H1 (cell line): ENCODE measurements around the gene ZDHHC24.

Experiments
- BCL11A ChIP-seq, 2 experiments: IDR thresholded peaks; one replicate each; pipeline ENCODE4 v1.6.1; 2011; ENCODE audit warnings: low read depth in 2 of 2, low read length in 2 of 2, mild to moderate bottlenecking in 2 of 2
- CBX5 ChIP-seq: fragments of 300-800, 300-1000 bp; sonication (generic); IDR thresholded peaks from 2 replicates; pipeline ENCODE4 v1.7.1; 2016; ENCODE audit warnings: antibody characterized with exemption, low read length, low read depth
- EP300 ChIP-seq, 2 experiments: IDR thresholded peaks; 1 replicate in 1 of 2; 2 replicates in 1 of 2; pipeline ENCODE4 v1.6.1; 2011 to 2012; ENCODE audit warnings: low read depth in 2 of 2, low read length in 2 of 2, mild to moderate bottlenecking in 2 of 2, borderline replicate concordance in 1 of 2, inconsistent platforms in 1 of 2, moderate library complexity in 1 of 2
- EZH2 ChIP-seq: fragments of 200-600 bp; sonication (generic); IDR thresholded peaks from 2 replicates; pipeline ENCODE4 v1.7.1; 2012; ENCODE audit warnings: low read depth, mild to moderate bottlenecking, moderate library complexity, low read length, inconsistent platforms; ENCODE audit not compliant: severe bottlenecking
- KDM5A ChIP-seq: fragments of 200-600 bp; IDR thresholded peaks from 2 replicates; pipeline ENCODE4 v1.7.1; 2012; ENCODE audit warnings: mild to moderate bottlenecking, low read length, inconsistent platforms, mixed read lengths
- POLR2A ChIP-seq, 2 experiments: IDR thresholded peaks; 1 replicate in 1 of 2; 2 replicates in 1 of 2; pipeline ENCODE4 v1.6.1; 2011; ENCODE audit warnings: low read depth in 2 of 2, low read length in 2 of 2, mild to moderate bottlenecking in 2 of 2; ENCODE audit errors: control extremely low read depth in 1 of 2
- RFX5 ChIP-seq: IDR thresholded peaks from 2 replicates; pipeline ENCODE4 v1.6.1; 2011; ENCODE audit warnings: low read depth, low read length, improper control_type of control experiment, borderline replicate concordance
- SIN3A ChIP-seq, 2 experiments: IDR thresholded peaks in 1 of 2; conservative IDR thresholded peaks in 1 of 2; 2 replicates each; pipeline ENCODE4 v1.6.1; 2011 to 2012; ENCODE audit warnings: low read length in 2 of 2, improper control_type of control experiment in 1 of 2, low read depth in 1 of 2, mild to moderate bottlenecking in 1 of 2
- TAF7 ChIP-seq: optimal IDR thresholded peaks from 2 replicates; pipeline ENCODE3; 2011; ENCODE audit warnings: low read depth, mild to moderate bottlenecking, inconsistent platforms, low read length, moderate library complexity, borderline replicate concordance
- TEAD4 ChIP-seq: IDR thresholded peaks from 2 replicates; pipeline ENCODE4 v1.6.1; 2012; ENCODE audit warnings: low read depth, low read length, inconsistent platforms, mixed read lengths
- TF ChIP-seq, protein P1 (sequence below), 3 experiments: IDR thresholded peaks; 1 replicate in 2 of 3; 2 replicates in 1 of 3; pipeline versions ENCODE4 v1.5.1 to v1.6.1; 2011; ENCODE audit warnings: low read length in 3 of 3, mild to moderate bottlenecking in 3 of 3, inconsistent platforms in 2 of 3, low read depth in 1 of 3, moderate library complexity in 1 of 3; ENCODE audit not compliant: insufficient read depth in 1 of 3; ENCODE audit errors: control extremely low read depth in 1 of 3
- TF ChIP-seq, protein P2 (sequence below): IDR thresholded peaks from 2 replicates; pipeline ENCODE4 v1.6.1; 2011; ENCODE audit warnings: low read length, improper control_type of control experiment

DNA sequence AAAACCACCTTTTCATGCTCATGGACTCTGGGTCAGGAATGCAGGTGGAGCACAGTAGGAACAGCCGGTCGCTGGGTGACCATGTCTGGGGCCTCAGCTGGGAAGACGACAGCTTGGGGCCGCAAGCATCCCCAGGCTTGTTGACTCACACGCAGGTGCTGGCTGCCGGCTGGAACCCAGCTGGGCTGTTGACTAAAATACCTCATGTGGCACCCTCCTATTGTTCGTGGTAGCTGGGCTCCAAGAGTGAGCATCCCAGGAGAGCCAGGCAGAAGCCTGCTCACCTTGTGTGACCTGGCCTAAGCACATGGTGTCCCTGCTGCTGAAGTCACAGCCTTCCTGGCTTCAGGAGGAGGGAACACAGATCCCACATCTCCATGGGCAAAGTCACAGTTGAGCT, 56.2 kb downstream of the ZDHHC24 start:
- TF ChIP-seq RFX5 (no peak), TAF7 (no peak), EP300 (IDR thresholded peaks at IDR 0.05; ENCODE audit: borderline replicate concordance in 1 of 2, low read depth in 2 of 2, low read length in 2 of 2) (no peak), CBX5 (no peak), SIN3A (conservative IDR thresholded peaks at IDR 0.05 in 1 of 2, IDR thresholded peaks at IDR 0.05 in 1 of 2; ENCODE audit: low read depth in 1 of 2, low read length in 2 of 2) (no peak), KDM5A (no peak), BCL11A (IDR thresholded peaks at IDR 0.05; ENCODE audit: low read depth in 2 of 2, low read length in 2 of 2) (no peak), TEAD4 (no peak), EZH2 (no peak), POLR2A (IDR thresholded peaks at IDR 0.05; ENCODE audit: control extremely low read depth in 1 of 2, low read depth in 2 of 2, low read length in 2 of 2) (no peak)
- TF ChIP-seq, protein P1, sequence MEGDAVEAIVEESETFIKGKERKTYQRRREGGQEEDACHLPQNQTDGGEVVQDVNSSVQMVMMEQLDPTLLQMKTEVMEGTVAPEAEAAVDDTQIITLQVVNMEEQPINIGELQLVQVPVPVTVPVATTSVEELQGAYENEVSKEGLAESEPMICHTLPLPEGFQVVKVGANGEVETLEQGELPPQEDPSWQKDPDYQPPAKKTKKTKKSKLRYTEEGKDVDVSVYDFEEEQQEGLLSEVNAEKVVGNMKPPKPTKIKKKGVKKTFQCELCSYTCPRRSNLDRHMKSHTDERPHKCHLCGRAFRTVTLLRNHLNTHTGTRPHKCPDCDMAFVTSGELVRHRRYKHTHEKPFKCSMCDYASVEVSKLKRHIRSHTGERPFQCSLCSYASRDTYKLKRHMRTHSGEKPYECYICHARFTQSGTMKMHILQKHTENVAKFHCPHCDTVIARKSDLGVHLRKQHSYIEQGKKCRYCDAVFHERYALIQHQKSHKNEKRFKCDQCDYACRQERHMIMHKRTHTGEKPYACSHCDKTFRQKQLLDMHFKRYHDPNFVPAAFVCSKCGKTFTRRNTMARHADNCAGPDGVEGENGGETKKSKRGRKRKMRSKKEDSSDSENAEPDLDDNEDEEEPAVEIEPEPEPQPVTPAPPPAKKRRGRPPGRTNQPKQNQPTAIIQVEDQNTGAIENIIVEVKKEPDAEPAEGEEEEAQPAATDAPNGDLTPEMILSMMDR (IDR thresholded peaks at IDR 0.05; ENCODE audit: control extremely low read depth in 1 of 3, insufficient read depth in 1 of 3, low read depth in 1 of 3, low read length in 3 of 3): no peak
- TF ChIP-seq, protein P2, sequence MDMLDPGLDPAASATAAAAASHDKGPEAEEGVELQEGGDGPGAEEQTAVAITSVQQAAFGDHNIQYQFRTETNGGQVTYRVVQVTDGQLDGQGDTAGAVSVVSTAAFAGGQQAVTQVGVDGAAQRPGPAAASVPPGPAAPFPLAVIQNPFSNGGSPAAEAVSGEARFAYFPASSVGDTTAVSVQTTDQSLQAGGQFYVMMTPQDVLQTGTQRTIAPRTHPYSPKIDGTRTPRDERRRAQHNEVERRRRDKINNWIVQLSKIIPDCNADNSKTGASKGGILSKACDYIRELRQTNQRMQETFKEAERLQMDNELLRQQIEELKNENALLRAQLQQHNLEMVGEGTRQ: no peak
